Germinal center (tissue), 1 donor: ENCODE data around the gene TLK1.
"Not testable (repeated sequence)": the region's sequence is repeated elsewhere in the genome, so short reads cannot be mapped to it uniquely, and the experiment has no call there.

Experiments used
- DNase-seq: peaks from one replicate; pipeline ENCODE4 v3.0.0; 2012; ENCODE audit warnings: mixed read lengths, low spot score

Gene TLK1

DNA sequence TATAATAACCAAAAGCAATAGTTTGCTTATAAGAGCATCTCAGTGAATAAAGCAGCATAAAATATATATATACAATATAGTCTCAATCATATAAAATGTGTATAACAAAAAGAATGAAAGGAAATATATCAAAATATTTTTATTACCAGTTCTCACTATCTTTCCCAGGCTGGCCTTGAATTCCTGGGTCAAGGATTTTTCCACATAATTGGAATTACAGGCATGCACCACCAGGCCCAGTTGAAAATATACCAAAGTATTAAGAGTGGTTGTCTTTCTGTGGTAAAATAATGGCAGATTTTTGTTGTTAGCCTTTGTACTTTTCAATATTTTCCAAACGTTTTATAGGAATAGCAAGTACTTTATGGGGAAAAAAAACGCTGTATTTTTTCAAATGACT, 8.6 kb upstream of the TLK1 start:
- DNase-seq = no peak

- DNase-seq = no peak
Observed at GRCh38 chr2:171167352-171167997, 6.8 kb upstream of the TLK1 start.

DNA sequence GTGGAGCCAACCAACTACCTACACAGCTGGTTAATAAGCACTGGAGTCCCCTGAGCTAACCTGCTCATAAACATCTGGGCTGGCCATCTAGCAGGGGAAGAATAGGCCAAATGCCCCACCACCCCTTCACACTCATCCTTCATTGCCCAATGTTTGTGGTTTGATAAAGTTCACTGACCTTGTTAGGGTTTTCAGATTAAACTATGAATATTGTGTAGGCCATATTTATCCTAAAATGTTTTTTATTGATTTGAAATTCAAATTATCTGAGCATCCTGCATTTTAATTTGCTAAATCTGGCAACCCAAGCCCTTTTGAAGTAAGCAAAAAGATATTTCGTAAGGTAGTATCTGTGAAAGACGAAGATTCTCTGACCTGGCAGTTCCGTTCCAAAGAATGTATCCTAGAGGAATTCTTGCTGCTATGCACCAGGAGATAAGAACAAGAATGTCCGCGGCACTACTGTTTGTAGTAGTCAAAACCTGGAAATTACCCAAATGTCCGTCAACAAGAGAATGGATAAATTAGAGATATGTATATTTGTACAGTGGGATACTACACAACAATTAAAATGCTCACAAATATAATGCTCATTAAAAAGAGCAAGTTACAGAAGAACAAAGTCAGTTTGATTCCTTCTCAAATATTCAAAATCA, 5.8 kb upstream of the TLK1 start:
- DNase-seq = no peak

- no peak for DNase-seq
Observed at GRCh38 chr2:171165967-171166327, 5.3 kb upstream of the TLK1 start.

- no peak for DNase-seq
Observed at GRCh38 chr2:171163261-171163660, 2.6 kb upstream of the TLK1 start.

DNA sequence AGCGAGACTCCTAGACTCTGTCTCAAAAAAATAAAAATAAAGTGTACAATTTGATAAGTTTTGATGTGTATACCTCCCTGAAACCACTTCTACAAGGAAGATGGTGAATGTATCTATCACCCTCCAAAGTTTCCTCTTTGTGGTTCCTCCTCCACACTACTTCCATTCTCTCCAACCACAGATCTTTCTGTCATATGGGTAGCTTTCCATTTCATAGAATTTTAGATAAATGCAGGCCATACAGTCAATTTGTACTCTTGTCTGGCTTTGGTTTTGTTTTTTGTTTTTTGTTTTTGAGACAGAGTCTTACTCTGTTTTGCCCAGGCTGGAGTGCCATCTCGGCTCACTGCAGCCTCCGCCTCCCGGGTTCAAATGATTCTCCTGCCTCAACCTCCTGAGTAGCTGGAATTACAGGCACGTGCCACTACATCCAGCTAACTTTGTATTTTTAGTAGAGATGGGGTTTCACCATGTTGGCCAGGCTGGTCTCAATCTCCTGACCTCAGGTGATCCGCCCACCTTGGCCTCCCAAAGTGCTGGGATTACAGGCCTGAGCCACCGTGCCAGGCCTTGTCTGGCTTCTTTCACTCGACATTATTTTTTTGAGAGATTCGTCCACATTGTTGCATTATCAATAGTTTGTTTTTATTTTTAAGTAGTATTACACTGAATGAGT, 2.0 kb upstream of the TLK1 start:
- DNase-seq = not testable (repeated sequence)

DNA sequence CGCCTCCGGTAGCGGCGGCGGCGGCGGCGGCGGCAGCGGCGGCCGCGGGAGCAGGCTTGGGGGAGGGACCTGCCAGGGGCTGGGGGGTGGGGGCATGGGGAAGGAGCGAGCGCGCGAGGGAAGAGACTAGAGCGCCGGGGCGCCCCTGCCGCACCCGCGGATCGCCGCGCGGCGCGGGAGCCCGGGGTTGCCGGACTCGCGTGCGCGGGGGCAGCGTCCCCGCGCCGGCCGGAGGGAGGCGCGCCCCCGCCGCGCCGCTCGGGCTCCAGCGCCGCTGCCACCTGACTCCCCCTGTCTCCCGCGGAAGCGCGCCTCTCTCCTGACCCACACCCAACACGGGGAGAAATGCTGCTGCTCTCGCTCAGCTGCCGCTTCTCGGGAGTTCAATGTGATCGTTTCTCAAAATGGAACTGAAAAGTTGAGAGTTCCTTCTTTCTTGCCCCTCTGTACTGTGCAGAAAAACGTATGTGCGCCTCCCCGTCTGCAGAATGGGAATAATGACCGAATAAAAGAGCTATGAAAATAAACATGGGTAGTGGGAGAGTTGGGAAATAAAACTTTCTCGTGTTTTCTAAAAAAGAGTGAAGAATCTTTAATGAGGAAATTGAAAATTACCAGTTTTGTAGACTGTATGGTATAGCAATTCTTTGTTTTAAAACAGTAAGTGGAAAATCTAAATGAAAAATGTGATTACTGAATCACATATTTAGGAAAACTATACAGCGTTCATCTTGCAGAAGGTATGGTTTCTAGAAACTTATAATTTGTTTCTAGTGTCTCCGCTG, 455 bp upstream of the TLK1 start:
- DNase-seq = peak; percentile 87

- no peak for DNase-seq
Observed at GRCh38 chr2:171159372-171160118, 1.1 kb downstream of the TLK1 start.

DNA sequence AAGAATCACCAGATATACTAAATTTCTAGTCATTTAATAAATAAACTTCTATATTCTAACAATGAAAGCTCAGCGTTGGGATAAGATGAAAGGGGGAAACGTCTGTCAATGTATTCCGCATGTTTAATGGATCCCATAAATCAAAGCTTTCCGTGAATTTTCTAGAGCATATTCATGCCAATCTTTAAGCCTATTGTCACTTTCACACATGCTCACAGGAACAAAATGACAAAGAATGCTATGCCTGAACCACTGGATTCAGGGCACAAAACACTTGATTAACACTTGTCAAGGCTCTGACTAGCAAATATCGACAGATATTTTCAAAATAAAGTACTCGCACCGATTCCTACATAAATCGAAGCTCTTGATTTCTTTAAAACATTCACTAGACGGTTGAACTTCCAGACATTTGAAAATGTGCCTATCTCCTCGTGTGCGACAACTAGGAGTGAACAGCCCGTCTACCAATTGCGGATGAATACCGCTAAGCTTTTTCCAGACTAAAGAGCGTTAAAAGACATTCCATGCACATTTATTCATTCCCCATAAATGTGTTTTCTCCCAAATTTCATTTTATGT, 1.8 kb downstream of the TLK1 start:
- no peak for DNase-seq

GRCh38 chr2:171158036-171158789, 2.5 kb downstream of the TLK1 start:
- no peak for DNase-seq

DNA sequence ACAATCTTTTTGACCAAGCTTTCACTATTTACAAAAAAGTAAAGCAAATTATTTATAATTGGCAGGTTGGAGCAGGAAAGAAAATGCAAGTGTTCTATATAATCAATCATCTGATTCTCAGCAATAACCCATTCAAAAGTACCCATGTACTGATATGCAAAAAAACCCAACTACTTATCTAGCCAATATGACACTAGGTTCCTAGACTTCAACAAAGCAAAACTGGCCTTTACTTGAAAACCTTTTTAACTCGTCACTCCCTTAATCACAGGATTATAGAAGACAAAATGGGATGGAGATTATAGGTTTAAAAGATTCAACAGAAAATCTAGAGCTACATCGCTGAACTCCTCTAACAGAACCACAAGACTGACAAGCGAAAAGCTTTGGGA, 3.6 kb downstream of the TLK1 start:
- DNase-seq = no peak

DNA sequence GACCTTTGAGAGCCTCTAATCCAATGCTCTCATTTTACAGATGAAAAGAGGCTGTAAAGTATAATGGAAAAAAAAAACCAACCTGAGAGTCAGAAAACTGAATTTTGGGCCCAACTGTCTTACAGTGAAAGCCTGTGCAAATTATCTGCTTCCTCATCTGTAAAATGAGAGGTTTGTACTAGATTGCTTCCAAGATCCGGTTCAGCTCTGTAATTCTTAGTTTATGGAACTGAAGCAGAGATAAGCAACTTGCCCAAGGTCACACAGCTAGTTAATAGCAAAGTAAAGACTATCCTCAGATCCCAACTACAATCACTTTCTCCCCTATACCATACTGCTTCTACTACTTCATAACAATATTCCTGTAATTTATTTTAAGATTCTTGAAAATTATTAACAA, 6.3 kb downstream of the TLK1 start:
- no peak for DNase-seq

DNA sequence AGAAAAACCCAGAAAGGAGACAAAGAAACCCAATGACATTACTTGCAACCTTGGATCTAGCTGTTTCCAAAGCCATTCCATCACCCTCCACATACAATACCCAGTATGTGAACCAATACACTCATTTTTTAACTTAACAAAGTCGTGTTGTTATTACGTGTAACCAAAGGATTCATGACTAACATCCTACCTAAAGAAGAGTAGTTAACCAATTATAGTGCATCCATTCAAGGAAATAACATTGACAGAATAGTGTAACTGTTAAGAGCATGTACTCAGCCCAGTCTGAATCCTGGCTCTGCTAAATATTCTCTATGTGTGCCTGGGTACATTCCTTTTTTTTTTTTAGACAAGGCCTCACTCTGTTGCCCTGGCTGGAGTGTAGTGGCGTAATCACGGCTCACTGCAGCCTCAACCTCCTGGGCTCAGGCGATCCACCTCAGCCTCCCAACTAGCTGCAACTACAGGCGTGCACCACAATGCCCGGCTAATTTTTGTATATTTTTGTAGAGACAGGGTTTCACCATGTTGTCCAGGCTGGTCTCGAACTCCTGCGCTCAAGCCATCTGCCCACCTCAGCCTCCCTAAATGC, 9.9 kb downstream of the TLK1 start:
- DNase-seq = no peak

DNA sequence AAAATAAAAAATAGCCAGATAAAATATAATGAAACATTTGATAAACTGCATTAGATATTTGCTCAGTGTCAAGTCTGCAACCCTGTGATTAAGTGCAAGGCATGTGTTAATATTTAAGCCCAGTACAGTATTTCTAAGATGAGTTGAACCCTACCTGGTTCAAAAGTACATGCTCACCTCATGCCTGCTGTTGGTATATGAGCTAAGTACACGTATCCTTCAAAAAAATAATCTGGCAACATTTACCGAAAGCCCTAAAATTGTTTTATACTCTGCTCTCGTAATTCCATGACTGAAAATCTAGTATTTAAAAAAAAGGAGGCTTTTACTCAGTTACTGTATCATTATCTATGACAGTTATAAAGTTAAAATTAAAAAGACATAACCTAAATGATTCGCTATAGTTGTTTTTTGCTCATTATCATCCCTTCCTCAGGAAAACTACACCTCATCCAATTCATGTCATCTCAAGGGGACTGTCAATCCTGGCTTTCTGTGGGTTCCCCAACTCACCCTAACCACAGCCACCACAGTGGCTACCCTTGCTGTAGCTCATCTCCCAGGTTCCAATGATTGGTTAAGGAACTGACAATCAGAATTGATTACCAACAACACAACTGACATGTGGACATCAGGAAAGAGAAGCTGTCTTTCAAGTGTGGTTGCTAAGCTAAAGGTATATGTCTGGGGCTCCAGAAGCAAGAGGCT, 10.6 kb downstream of the TLK1 start:
- no peak for DNase-seq

- DNase-seq = no peak
Observed at GRCh38 chr2:171149171-171149938, 11.3 kb downstream of the TLK1 start.

- no peak for DNase-seq
Observed at GRCh38 chr2:171147081-171147480, 13.6 kb downstream of the TLK1 start.

DNA sequence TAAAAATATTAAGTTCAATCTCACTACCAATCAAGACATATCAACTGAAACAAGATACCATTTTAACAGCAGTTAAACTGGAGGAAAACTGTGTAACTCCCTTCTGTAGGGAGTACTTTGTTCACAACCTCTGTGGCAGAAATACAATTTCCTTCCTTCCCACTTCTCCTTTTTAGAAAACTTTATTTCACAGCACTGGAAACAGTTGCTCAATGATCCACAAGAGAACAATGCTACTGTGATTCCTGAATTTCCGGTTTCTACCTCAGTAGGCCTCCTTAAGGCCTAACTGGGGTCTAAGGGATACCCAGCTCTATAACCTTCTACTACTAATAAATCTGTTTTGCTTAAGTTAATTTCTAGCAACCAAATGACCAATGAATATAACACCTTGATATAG, 14.1 kb downstream of the TLK1 start:
- DNase-seq = no peak

DNA sequence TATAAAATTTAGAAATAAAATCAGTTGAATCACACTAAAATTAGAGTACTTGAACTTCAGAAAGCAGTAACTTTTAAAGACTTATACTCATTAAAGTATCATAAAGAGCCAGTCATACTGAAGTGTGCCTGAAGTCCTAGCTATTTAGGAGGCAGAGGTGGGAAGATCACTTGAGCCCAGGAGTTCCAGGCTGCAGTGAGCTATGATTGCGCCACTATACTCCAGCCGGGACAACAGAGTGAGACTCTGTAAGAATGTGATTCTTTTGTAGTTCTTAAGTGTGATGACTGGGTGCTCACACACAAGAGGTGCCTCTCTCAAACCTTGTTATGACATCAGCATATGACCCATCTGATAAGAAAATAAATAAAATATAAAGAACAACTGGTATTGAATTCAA, 14.6 kb downstream of the TLK1 start:
- no peak for DNase-seq

DNA sequence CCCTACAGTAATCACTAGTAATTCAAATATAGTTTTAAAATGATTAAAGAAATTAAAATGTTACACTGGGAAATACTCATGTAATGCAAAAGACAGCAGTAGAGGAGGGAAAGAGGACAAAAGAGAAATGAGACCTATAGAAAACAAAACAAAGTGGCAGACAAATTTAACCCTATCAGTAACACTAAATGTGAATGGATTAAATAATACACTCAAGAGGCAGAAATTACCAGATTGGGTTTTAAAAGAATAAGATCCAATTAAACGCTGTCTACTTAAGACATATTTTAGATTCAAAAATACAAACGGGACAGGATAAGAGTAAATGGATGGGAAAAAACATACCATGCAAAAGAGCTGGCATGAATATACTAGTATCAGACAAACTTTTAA, 17.0 kb downstream of the TLK1 start:
- DNase-seq = no peak
